CD4-positive, alpha-beta T cell treated with Interferon alpha-2 for 1 hour (primary cell): ENCODE results near the gene MRPL48.
A peak's percentile ranks its signal among the peaks of the same experiment; 100 is the strongest.
"Not testable (repeated sequence)": the region's sequence is repeated elsewhere in the genome, so short reads cannot be mapped to it uniquely, and the experiment has no call there.

Source experiments
- DNase-seq, 2 donors: peaks; one replicate each; pipeline ENCODE4 v3.0.0-alpha.2; 2020 to 2022

Gene MRPL48

GRCh38 chr11:73851046-73851764, 63.5 kb downstream of the MRPL48 start:
- no peak for DNase-seq

- DNase-seq = no peak
Measured at GRCh38 chr11:73852049-73852448, 64.4 kb downstream of the MRPL48 start.

- DNase-seq = no peak
Measured at GRCh38 chr11:73854680-73855079, 67.0 kb downstream of the MRPL48 start.

GRCh38 chr11:73856031-73856567, 68.4 kb downstream of the MRPL48 start:
- DNase-seq = no peak

GRCh38 chr11:73859671-73860070, 72.0 kb downstream of the MRPL48 start:
- DNase-seq = no peak

GRCh38 chr11:73860202-73860601, 72.5 kb downstream of the MRPL48 start:
- DNase-seq = no peak

GRCh38 chr11:73862986-73863385, 75.3 kb downstream of the MRPL48 start:
- DNase-seq = no peak

- DNase-seq = no peak
Measured at GRCh38 chr11:73866095-73866579, 78.5 kb downstream of the MRPL48 start.

GRCh38 chr11:73866586-73866996, 78.9 kb downstream of the MRPL48 start:
- no peak for DNase-seq

GRCh38 chr11:73869332-73869949, 81.8 kb downstream of the MRPL48 start:
- no peak for DNase-seq

GRCh38 chr11:73870261-73870660, 82.6 kb downstream of the MRPL48 start:
- no peak for DNase-seq

GRCh38 chr11:73872749-73873357, 85.2 kb downstream of the MRPL48 start:
- DNase-seq = no peak

- no peak for DNase-seq
Measured at GRCh38 chr11:73875380-73875779, 87.7 kb downstream of the MRPL48 start.

GRCh38 chr11:73875840-73876239, 88.2 kb downstream of the MRPL48 start:
- DNase-seq = no peak

GRCh38 chr11:73876424-73877310, 89.0 kb downstream of the MRPL48 start, which contains the start of the genes COA4 and PAAF1:
Gene COA4, minus strand, starts transcription at chr11:73876846. Its CDS starts 3,468 bp downstream, at chr11:73873378.
Gene PAAF1, plus strand, starts transcription at chr11:73876999. Its CDS starts 23 bp downstream, at chr11:73877022.
- peak; percentile 94 to 96 for DNase-seq

- DNase-seq = no peak
Measured at GRCh38 chr11:73878771-73879170, 91.1 kb downstream of the MRPL48 start.

GRCh38 chr11:73880449-73880848, 92.8 kb downstream of the MRPL48 start:
- not testable (repeated sequence) for DNase-seq

GRCh38 chr11:73883856-73884255, 96.2 kb downstream of the MRPL48 start:
- no peak for DNase-seq

GRCh38 chr11:73888244-73888643, 100.6 kb downstream of the MRPL48 start:
- DNase-seq = no peak

GRCh38 chr11:73889019-73889418, 101.3 kb downstream of the MRPL48 start:
- no peak for DNase-seq

- DNase-seq = no peak
Measured at GRCh38 chr11:73889536-73889935, 101.9 kb downstream of the MRPL48 start.

- DNase-seq = no peak
Measured at GRCh38 chr11:73893041-73893440, 105.4 kb downstream of the MRPL48 start.
